GM06990 (cell line): ENCODE data around the gene LYPD5.

ENCODE experiments used
- DNase-seq: peaks from one replicate; pipeline ENCODE4 v3.0.0-alpha.2; 2011; ENCODE audit not compliant: insufficient read length; ENCODE audit errors: extremely low read depth
- H3K27me3 ChIP-seq: replicated peaks from 2 replicates; pipeline ENCODE4 v1.6.0; 2011; ENCODE audit warnings: low read length; ENCODE audit not compliant: control insufficient read depth, insufficient read depth
- H3K36me3 ChIP-seq: 2 replicates; pipeline ENCODE4 v1.5.1; 2011; ENCODE audit warnings: low read length; ENCODE audit not compliant: control insufficient read depth, insufficient read depth
- H3K4me3 ChIP-seq: replicated peaks from 2 replicates; pipeline ENCODE4 v1.5.1; 2011; ENCODE audit warnings: low read depth, mild to moderate bottlenecking, control low read depth, low read length
- TF ChIP-seq, protein P1 (sequence below): IDR thresholded peaks from 2 replicates; pipeline ENCODE4 v1.5.1; 2011; ENCODE audit warnings: low read length, control low read depth, mild to moderate bottlenecking, inconsistent platforms; ENCODE audit not compliant: insufficient read depth, poor library complexity, severe bottlenecking

The LYPD5 gene

DNA sequence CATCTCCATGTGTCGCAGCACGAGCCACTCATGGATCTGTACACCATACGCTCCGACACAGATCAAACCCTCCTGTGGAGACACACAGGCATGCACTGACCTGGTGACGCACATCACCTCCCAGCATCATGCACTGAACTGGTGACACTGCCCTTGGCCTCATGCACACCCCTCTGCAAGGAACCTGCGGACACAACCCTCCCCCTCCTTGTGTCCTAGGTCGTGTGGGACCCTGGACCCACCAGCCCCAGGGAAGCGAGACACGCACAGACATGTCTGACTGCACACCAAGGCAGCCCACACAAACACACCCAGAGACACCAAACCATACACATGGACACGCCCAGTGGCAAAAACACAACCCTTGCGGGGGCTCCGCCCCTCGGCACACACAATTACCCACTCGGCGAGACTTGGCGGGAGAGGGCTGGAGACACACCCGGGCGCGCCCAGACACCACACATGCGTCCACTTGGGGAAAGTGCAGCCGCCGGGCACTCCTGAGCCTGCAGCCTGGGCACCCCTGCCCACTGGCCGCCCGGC is 19.5 kb downstream of the LYPD5 start:
- TF ChIP-seq, protein P1, sequence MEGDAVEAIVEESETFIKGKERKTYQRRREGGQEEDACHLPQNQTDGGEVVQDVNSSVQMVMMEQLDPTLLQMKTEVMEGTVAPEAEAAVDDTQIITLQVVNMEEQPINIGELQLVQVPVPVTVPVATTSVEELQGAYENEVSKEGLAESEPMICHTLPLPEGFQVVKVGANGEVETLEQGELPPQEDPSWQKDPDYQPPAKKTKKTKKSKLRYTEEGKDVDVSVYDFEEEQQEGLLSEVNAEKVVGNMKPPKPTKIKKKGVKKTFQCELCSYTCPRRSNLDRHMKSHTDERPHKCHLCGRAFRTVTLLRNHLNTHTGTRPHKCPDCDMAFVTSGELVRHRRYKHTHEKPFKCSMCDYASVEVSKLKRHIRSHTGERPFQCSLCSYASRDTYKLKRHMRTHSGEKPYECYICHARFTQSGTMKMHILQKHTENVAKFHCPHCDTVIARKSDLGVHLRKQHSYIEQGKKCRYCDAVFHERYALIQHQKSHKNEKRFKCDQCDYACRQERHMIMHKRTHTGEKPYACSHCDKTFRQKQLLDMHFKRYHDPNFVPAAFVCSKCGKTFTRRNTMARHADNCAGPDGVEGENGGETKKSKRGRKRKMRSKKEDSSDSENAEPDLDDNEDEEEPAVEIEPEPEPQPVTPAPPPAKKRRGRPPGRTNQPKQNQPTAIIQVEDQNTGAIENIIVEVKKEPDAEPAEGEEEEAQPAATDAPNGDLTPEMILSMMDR, result no peak
- DNase-seq, result no peak
- H3K36me3 ChIP-seq, result no peaks in the 10 kb centered on the region
- no peaks in the 10 kb centered on the region for H3K27me3 ChIP-seq
- peak overlapping the region; percentile 87 for H3K4me3 ChIP-seq

DNA sequence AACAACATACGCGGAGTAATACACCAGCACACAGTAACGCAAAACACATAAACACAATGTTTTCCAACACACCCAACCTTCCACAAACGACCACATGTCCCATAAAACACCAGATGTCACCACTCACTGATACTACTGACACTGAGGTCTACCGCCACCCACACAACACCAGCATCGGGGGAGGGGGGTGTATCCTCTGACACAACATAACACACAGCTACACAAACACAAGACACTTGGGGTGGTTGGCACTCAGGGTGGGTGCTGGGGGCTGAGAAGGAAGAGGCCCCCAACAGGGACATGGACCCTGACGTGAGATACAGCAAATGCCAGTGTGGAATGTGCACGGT is 20.0 kb downstream of the LYPD5 start:
- no peak for DNase-seq
- Histone ChIP-seq H3K27me3 (no peaks in the 10 kb centered on the region), H3K36me3 (no peaks in the 10 kb centered on the region), H3K4me3 (peak overlapping the region; percentile 87)
- TF ChIP-seq, protein P1, result no peak

DNA sequence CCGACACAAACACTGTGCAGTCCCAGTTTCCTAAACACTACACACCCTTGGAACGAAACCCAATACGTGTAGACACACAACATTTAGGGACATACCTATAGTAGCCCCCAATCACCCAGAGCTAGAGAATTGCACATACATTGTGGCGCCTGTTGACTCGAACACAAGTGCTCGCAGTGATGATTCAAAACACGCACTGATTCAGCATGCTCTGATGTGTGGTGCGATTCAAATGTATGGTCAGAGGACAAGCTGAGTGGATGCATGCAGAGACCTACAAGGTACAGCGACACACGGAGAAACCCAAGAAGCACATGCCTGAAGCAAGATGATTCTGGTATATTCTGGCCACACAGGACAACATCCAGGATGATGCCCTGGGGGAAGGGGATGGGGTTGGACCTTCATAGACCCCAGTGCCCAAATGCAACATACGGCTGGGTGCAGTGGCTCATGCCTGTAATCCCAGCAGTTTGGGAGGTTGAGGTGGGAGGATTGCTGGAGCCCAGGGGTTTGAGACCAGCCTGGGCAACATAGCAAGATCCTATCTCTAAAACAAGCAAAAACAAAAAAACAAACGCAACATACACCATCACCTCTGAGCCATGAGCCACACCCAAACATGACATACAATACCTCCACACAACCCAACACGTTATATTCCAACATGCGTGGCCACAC is 20.5 kb downstream of the LYPD5 start:
- Histone ChIP-seq H3K27me3 (no peaks in the 10 kb centered on the region), H3K4me3 (peak overlapping the region; percentile 87), H3K36me3 (no peaks in the 10 kb centered on the region)
- TF ChIP-seq, protein P1, result no peak
- no peak for DNase-seq

DNA sequence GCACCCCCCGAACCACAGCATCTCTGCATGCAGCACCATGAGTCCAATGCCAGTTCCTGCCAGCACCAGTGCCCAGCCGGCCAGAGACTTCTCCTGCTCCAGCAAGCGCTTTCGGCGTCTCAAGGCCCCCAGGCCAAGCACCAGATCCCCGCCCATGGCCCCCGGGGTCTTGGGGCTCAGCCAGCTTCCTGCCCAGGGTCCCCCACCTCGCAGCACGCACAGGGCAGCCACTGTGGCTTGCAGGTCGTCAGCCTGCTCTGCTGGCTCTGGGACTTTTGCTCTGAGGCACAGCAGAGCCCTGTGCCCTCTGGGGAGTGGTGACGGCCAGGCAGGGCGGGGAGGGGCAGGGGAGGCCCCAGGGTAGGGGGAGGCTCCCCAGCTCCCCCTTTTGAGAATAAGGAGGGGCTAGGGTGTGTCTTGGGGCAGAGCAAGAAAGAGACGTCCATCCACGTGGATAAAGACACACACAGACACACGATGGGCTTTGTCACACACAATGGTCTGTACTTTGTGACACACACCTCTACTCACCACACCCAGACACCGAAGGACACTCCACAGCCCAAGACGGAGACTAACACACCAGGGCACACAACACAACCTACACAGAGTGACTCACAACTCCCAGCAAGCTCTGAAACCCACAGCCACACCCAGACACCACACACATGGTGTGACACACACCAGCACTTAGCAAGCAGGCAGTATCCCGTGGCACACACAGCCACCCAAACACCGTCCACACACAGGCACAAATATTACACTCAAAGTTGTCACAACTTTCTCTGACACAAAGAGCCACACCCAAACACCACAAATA is 21.3 kb downstream of the LYPD5 start, which contains the start of gene KCNN4:
Gene KCNN4, minus strand, starts transcription at position 268 of the 820 bp plus-strand sequence. Its CDS starts 112 bp downstream, at position 156.
- Histone ChIP-seq H3K27me3 (no peaks in the 10 kb centered on the region), H3K36me3 (no peaks in the 10 kb centered on the region), H3K4me3 (peak within 1 kb of the TSS; percentile 87)
- DNase-seq, result peak; percentile 82
- TF ChIP-seq, protein P1, result no peak

DNA sequence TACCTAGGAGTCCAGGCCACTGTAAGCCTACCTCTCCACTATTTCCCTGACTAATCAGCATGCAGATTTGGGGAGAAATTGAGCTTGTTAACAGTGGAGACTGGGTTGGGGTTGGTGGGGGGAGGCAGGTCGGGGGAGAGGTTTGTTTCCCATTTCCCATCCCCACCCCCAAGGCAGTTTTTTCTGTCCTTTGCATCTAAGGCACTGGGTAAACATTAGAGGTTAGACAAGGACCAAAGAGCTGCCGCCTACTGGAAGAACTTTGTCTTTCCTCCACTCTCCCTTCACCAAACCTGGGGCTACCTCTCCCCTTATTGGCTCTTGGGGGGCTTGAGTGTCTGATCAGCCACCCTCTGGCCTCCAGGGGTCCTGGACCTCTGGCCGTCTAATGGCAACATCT is 22.4 kb downstream of the LYPD5 start:
- H3K36me3 ChIP-seq, result no peaks in the 10 kb centered on the region; the same call in 1 of the 2 replicates
- H3K4me3 ChIP-seq, result peak overlapping the region; percentile 87
- TF ChIP-seq, protein P1, result peak; percentile 53
- no peak for DNase-seq
- H3K27me3 ChIP-seq, result no peaks in the 10 kb centered on the region
